ENCODE results near the gene CRABP2. TPM values are rescaled to one million over a fixed set of nuclear protein-coding genes. Genes with fewer than 3 reads are reported as not detected.

The CRABP2 gene
- total RNA-seq, 1 donor from 2014 or later = 1.4 TPM

GRCh38 chr1:156700736-156701531 is 4.4 kb downstream of the CRABP2 start:
- TF ChIP-seq CTCF (IDR thresholded peaks at IDR 0.05) = no peak
- peaks cover 48% of the 10 kb centered on the region for H3K27me3 ChIP-seq
- no peaks in the 10 kb centered on the region for H3K9me3 ChIP-seq
- H3K4me1 ChIP-seq = peaks cover 14% of the 10 kb centered on the region
- no peaks in the 10 kb centered on the region for H3K36me3 ChIP-seq
- ATAC-seq = no peak
- H3K27ac ChIP-seq = no peak overlapping the region
- DNase-seq = no peak
- intact Hi-C loops (cut with DNase I) = no loop called here
- no peak overlapping the region for H3K4me3 ChIP-seq

GRCh38 chr1:156698995-156699394 is 6.4 kb downstream of the CRABP2 start:
- H3K27me3 ChIP-seq = peaks cover 28% of the 10 kb centered on the region
- ATAC-seq = peak; percentile 60

GRCh38 chr1:156697481-156697880 is 7.9 kb downstream of the CRABP2 start:
- DNase-seq (no peak), ATAC-seq (no peak)
- no peak for TF ChIP-seq CTCF (IDR thresholded peaks at IDR 0.05)
- Histone ChIP-seq H3K27me3 (peaks cover 22% of the 10 kb centered on the region), H3K36me3 (no peaks in the 10 kb centered on the region), H3K27ac (no peak overlapping the region), H3K4me3 (no peak overlapping the region), H3K9me3 (no peaks in the 10 kb centered on the region), H3K4me1 (peaks cover 2% of the 10 kb centered on the region)
- intact Hi-C loops (cut with DNase I) = no loop called here

More at GRCh38 chr1:156698995-156699394, 6.4 kb downstream of the CRABP2 start:
- intact Hi-C loops (cut with DNase I) = no loop called here
- no peak overlapping the region for H3K4me3 ChIP-seq
- H3K9me3 ChIP-seq = no peaks in the 10 kb centered on the region
- no peak for TF ChIP-seq CTCF (IDR thresholded peaks at IDR 0.05)
- H3K27ac ChIP-seq = no peak overlapping the region
- no peak for DNase-seq
- no peaks in the 10 kb centered on the region for H3K36me3 ChIP-seq
- no peaks in the 10 kb centered on the region for H3K4me1 ChIP-seq

- no peak overlapping the region for H3K4me3 ChIP-seq
- H3K27me3 ChIP-seq = peaks cover 21% of the 10 kb centered on the region
- H3K4me1 ChIP-seq = peaks cover 10% of the 10 kb centered on the region
- no peak overlapping the region for H3K27ac ChIP-seq
- intact Hi-C loops (cut with DNase I) = no loop called here
- no peak for TF ChIP-seq CTCF (IDR thresholded peaks at IDR 0.05)
- no peak for ATAC-seq
- H3K9me3 ChIP-seq = no peaks in the 10 kb centered on the region
- no peaks in the 10 kb centered on the region for H3K36me3 ChIP-seq
- DNase-seq = no peak
Observed at GRCh38 chr1:156696755-156697154, 8.6 kb downstream of the CRABP2 start.

- DNase-seq = no peak
- H3K27ac ChIP-seq = no peak overlapping the region
- H3K4me3 ChIP-seq = no peak overlapping the region
- no peak for TF ChIP-seq CTCF (IDR thresholded peaks at IDR 0.05)
- no peaks in the 10 kb centered on the region for H3K36me3 ChIP-seq
- ATAC-seq = no peak
- peaks cover 29% of the 10 kb centered on the region for H3K27me3 ChIP-seq
- H3K9me3 ChIP-seq = no peaks in the 10 kb centered on the region
- intact Hi-C loops (cut with DNase I) = loop anchor here (5.0 kb wide), 1 partner anchor 33 kb away; the partner anchor contains the start of genes ISG20L2 and METTL25B
- peaks cover 10% of the 10 kb centered on the region for H3K4me1 ChIP-seq
Observed at GRCh38 chr1:156694690-156694962, 10.8 kb downstream of the CRABP2 start.
